HG03469 (cell line): ENCODE data around the gene TPPP.

Experiments used
- ATAC-seq: cut with Tn5 transposase; IDR thresholded peaks from one replicate; pipeline ENCODE4 v1.9.1; 2021; ENCODE audit warnings: mild to moderate bottlenecking, moderate library complexity, moderate number of reproducible peaks; ENCODE audit not compliant: unreplicated experiment

Gene TPPP

DNA sequence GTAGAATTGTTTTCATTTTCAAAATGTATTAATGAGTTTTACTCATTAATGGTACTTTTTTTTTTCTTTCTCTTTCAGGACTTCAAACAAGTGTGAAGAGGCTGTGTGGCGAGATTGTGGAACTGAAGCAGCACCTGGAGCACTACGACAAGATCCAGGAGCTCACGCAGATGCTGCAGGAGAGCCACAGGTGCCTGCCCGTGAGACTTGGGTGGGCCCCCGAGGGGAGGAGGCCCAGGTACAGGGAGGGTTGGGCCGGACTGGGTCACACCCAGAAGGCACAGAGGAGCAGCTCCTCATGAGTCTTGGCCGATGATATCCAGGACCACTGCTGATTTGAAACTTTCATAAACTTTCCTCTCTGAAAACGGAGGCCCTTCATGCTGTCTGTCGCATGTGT lies 45.4 kb downstream of the TPPP start:
- ATAC-seq = no peak

DNA sequence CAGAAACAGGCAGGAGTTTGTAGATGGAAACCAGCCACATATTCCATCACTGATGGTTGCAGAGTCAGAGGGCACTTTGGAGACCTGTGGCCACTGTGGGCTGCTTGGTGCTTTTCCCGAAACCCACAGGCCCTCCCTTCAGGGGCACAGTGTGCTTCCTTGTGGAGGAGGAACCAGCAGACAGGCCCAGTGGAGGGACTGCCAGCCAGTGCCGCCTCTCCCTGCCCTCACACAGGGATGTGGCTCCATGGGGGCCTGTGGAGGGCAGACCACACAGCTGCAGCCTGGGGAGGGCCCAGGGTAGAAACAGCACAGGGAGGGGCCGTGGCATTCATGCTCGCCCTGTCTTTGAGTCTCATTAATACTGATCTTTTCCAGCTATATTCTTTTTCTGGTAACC lies 45.8 kb downstream of the TPPP start:
- no peak for ATAC-seq

DNA sequence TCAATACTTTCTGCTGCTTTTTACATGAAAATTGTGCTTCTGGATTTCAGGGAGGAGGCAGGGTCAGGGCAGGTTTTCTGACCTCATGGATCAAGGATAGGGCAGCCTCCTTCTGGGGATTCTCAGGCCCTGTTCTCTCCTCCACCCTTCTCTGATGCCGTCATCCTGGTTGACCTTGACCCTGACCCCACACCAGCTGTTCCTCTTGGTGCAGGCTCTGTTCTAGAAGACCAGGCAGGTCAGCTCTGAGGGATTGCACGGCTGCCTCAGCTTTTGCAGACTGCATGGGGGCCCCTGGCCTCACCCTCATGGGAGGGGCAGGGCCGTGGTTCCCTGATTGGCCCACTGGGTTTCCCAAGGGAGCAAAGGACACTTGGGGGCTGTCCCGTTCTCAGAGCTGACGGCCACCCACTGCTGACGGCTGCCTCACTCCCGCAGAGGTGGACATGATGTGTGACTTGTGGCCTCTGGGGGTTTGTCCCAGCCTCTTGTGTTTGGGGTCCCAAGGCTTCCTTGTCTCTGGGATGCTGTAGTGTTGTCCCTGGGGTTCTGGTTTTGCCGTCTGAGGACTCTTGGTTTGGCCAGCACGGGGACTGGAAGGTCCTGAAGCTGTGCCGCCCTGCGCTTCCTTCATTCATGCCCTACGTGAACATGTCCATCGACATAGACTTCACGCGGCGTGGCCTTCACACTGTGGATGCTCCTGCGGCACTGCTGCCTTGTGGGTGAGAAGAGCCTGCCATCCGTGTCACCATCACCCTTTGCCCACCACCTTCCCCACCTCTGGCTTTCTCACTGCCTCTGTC lies 46.6 kb downstream of the TPPP start:
- ATAC-seq = no peak

DNA sequence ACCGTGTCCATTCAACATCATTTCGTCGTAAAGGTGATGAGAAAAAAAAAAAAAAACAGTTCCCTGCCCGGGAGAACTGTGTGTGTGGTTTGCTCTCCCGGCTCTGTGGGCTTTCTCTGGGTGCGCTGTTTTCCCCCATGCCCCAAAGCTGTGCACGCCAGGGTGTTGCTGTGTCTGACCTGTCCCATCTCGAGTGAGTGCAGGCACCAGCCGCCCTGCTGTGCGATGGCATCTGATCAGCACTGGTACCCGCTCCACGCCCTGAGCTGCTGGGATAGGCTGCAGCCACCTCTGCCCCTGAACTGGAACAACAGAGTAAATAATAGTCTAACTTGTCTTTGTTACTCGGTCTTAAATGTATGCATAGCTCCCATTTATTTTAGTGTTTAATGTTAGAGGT lies 47.7 kb downstream of the TPPP start:
- ATAC-seq = no peak

DNA sequence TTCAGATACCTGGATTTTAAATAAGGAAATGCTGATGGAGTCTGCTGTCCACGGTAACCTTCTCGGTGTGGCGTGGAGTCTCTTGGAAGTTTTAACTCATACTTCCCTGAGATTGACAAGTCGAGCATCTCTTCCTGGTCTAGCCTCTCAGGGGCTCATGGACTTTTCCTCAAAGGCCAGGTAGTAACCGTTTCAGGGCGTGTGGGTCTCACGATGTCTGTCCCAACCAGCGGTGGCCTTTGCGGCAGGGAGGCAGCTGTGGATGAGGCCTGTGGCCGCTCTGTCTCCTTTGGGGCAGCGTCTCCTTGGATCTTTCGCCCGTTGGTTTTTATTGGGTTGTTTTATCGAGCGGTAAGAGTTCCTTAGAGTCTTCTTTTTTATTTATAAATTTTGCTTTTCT lies 48.2 kb downstream of the TPPP start:
- no peak for ATAC-seq

DNA sequence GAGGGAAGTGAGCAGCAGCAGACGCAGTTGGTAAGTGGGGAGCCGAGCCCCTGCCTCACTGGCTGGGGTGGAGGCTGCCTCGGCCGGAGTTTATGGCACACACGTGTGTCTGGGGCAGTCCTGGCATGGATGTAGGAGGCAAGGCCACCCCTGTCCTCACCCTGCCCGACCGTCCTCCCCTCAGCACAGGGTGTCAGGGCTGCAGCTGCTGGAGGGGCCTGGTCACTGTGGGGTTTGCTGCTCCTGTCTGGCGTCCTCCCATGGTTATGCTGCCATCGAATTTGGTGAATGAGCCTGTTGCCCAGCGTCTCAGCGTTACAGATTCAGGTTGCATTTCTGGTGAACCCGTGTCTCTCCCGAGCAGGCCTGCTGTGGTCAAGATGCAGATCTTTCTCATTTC lies 48.6 kb downstream of the TPPP start:
- ATAC-seq = no peak

DNA sequence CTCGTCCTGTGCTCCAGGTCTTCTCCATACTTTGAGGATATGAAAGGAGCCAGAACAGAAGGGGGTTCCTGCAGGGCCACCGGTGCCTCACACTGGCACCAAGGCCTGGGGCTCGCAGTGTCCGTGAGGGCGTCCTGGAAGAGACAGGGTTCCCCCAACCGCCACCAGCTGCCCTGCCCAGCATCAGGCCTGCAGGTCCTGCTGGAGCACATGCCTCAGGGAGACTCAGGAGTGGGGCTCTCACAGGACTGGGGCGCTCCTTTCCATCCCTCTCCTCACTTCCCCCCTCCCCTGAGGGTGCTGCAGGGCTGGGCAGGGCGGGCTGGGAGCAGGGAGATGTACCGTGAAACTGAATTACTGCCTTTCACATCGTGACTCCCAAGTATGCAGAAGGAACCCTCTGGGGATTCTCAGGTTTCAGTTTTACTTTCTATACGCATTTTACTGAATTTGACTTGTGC lies 49.3 kb downstream of the TPPP start:
- no peak for ATAC-seq

DNA sequence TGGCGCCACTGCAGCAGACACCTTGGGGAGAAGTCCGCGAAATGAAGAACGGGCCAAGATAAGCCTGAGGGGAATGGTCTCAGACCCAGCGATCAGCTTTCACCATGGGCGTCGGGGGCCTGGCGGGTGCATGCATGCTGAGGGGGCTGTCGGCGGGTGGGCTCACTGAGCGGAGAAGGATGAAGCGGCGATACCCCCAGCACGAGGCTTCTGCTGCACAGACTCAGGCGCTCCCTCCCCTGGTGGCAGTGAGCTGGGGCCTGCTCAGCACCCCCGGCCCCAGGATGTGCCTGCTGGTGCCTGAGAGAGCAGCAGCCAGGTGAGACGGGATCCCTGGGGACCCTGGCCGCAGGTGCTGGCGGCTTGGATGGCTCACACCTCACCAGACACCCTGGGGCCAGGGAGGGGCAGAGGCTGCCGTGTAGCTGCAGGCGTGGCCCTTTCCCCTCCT lies 49.8 kb downstream of the TPPP start:
- ATAC-seq = no peak

DNA sequence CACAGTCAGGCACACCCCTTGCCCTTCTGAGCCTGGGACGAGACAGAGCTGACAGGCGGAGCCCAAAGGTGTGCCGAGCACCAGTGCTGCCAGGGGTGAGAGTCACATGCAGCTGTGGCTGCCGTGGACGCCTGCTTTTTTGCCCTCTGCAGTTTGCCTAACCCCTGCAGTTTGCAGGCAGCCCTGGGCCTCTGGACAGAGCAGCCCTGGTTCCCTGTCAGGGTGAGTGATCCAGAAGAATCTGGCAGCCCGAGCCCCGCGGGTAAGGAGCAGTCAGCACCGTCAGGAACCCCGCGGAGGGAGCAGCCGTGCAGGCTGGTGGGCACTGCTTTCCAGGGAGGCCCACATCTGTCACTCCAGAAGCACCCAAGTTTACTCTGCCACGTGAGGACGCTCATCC lies 50.7 kb downstream of the TPPP start:
- no peak for ATAC-seq

DNA sequence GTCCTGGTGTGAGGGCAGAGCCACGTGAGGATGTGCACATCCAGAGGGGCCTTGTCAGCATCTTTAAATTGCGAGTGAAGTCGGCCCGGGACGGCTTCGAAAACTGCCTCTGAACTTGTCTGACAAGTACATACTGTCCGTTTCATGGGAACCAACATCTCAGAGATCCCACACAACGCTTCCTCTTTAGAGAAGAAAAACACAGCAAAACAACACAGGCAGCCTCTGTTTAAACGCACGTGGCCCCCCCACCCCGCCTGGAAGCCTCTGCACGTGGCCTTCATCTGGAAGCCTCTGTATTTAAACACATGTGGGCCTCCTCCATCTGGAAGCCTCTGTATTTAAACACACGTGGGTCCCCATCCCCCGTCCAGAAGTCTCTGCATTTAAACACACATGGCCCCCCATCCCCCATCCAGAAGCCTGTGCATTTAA lies 51.8 kb downstream of the TPPP start:
- ATAC-seq = no peak

DNA sequence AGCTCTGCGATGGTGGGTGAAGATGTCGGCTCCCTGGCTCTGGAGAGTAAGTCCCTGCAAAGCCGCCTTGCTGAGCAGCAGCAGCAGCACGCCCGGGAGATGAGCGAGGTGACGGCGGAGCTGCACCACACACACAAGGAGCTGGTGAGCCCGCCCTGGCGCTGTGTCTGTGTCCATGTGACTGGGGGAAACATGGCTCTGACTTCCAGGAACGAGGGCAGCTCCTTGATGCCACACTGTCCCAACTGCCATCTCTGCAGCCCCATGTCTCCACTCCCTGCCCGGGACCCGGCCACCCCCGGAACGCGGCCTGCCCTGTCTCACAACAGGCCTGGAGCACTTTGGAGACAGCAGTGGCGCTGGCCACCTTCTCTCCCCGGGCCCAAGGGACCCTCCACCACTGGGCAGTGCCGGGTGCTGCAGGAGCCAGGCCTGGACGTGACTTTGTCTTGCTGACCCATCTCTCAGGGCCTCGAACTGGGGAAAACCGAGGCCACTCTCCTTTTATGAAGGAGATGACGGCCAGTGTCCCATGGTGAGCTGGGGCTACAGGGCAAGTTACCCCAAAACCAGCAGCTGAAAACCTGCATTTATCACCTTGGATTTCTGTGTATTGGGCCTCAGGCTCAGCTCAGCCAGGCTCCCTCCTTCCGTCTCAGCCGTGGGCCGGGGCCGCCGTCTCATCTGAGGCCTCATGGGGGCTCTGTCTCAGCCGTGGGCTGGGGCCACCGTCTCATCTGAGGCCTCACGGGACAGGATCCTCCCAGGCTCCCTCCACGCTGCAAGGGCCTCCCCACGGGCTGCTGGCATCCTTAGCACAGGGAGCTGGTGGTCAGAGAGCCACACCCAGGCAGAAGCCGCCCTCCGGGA lies 52.5 kb downstream of the TPPP start:
- ATAC-seq = no peak

DNA sequence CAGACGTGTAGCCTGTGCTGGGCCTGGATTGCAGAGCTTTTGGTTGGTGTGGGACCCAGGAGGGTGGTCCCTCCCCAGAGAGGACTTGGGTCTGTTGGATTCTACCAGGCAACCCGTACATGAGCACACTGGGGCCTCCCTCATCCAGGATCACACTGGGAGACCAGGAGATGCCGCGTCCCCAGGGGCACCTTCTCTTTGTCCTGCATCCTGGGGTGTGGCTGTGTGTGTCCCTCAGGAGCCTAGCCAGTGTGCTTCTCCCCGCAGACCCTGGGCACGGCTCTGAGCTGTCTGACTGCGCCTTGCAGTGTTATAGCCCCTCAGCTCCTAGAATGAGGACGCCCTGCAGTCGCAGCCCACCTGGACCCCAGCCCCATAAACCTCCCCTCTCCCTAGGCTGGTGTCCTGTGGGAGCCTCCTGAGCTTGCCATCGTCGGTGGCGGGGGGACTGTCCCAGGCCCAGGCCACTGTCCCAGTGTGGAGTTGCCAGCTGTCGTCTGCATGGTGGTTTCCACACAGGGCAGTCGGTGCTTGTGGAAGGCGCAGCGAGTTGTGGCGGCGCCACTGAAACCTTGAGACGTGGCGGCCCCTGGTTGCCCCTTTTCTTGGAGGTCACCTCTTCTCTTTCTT lies 53.5 kb downstream of the TPPP start:
- no peak for ATAC-seq

DNA sequence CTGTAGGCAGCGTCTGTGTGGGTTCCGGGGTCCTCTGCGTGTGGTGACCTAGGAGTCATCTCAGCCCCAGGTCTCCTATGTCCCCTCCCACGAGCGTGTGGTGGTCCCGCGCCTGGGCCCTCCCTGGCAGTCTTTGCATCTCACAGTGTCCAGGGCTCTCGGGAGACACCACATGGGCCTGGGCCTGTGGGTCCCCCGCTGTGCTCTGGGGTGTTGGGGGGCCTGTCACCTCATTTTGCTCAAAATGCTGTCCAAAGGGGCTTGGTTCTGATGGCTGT lies 54.0 kb downstream of the TPPP start:
- no peak for ATAC-seq

DNA sequence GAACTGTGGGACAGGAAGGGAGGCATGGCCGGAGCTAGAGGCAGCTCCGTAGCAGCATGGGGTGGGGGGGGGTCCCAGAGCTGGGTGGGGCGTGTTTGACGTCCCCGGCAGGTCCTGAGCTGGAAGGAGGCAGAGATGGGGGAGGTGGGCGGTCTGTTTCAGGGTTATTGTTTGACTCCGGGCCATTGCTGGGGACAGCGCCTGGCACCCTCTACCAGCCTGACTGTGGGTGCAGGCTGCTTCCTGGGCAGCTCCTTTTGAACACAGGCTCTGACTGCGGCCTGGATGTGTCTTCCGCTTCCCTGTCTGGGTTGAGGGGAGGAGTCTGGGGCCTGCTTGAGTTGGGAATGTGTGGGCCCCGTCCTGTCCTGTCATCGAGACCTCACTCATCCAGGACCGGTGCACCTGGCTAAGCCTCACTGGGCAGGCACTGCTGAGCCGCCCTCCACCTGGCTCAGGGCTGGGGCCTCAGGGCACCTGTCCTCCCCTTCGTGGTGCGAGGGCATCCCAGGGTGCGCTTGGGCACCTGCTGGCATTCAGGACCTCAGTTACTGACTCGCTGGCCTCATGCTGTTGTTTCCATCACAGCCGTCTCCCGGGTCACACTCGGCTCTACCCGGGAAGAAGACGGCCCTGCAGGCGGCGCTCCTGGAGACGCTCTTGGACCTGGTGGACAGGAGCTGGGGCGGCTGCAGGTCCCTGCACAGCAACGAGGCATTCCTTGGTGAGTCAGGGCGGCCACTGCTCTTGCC lies 54.5 kb downstream of the TPPP start:
- ATAC-seq = no peak

DNA sequence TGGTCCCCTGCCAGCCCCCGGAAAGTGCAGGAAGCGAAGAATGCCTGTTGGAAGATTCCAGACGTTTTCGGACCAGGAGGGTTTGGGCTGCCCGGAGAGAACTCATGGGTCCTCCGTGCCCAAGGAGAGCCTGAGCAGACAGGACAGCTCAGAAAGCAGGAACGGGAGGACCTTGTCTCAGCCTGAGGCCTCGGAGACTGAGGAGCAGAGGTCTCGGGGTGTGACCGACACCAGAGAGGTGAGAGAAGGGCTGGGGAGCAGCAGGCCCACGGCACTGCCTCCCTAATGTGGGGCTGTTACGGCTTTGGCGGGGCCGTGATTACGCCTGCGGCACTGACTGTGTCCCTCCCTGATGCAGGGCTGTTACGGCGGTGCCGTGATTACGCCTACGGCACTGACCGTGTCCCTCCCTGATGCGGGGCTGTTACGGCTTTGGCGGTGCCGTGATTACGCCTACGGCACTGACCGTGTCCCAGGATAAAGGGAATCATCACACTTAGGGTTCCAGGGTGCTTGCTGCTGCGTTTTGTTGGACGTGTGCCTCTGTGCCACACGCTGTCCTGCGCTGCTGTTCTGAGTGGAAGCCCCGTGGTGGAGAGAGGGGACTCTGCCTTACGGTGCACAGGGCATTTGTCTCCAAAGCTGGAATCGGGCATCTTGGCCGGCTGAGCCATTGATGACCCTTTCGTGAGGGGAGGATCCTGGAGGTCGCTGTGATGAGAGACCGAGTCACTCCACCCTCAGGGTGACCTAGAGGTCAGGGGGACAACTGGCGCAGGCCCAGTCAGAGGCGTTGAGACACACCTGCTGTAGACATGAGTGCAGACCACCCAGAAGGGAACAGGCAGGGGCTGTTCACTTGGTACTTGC lies 55.3 kb downstream of the TPPP start:
- ATAC-seq = no peak

DNA sequence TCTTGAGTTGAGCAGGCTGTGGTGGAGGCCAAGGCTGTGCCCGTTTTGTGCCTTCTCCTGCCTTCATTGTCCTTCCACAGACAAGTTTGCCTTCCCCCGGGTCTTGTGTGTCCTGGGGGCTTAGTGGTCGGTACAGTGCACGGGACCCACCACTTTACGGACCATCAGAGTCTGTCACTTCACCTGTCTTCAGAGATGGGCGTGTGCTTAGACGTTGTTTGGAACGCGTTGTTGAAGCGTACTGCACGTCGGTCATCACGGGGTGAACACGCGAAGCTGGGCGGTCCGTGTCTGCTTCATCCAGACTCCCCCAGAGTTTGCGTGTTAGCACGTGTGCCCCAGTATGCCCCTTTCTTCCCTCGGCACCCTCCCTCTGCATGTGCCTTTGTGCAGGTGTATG lies 56.2 kb downstream of the TPPP start:
- ATAC-seq = no peak

DNA sequence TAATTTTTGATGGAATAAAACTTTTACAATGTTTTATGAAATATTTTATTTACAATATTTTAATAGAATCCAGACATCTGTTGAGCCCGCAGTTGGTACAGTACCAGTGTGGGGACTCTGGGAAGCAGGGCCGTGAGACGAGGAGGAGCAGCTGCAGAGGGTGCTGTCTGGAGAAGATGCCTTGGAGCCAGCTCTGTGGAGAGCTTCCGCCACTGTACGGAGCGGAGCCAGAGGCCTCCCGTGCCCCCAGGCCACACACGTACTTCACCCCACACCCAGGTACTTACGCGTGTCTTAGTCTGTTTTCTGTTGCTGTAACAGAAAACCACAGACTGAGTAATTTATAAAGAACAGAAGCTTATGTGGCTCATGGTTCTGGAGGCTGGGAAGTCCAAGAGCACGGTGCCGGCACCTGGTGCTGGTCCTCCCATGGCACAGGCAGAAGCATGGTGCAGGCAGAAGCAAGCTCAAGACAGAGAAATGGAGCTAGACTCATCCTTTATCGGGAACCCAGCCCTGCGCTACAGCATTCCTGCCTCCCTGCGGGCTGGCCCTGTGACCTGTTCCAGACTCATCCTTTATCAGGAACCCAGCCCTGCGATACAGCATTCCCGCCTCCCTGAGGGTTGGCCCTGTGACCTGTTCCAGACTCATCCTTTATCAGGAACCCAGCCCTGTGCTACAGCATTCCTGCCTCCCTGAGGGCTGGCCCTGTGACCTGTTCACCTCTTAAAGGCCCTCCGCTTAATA lies 57.7 kb downstream of the TPPP start:
- no peak for ATAC-seq

DNA sequence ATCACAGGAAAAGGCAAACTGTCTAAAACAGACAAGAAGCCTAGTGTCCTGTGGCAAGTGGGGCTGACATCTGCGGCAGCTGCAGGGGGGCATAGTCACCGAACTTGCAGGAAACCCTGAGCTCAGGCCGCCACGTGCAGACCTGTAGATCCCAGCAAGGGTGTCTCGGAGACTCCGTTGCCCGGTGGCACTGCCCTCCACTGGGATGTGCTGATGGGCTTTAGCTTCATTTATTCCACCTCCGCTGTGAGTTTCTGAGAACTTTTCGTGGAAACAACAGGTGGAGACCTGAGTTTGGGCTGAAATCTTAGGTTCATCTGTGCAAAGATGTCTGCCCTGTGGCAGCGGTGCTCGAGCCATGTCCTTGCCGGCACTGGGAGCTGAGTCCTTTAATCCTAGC lies 59.0 kb downstream of the TPPP start:
- no peak for ATAC-seq

DNA sequence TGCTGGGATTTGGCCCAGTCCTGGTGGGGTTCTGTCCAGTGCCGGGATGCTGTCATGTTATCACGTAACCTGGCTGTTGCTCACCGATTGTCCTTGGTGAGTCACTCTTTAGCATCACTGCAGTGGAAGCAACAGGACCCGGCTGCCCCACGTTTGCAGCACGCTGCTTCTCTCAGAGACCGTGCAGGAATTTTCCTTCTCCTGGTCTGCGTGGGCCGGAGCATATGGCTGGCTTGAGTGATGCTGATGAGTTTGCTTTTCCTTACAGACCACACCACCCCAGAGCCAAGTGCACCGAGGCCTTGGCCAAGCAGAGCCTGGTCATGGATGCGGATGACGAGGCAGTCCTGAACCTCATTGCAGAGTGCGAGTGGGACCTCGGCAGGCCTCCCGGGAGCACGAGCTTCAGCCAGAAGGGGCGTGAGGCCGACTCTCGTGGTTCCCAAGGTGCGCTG lies 59.6 kb downstream of the TPPP start:
- no peak for ATAC-seq
